ENCODE measurements around the gene KCNIP1. TPM values are rescaled to one million over a fixed set of nuclear protein-coding genes. Genes with fewer than 3 reads are reported as not detected.

Gene KCNIP1
- total and polyA plus RNA-seq, 9 of the 15 experiments (the other 6 are each of a cell fraction or from before 2014, with no cell fraction given) = not detected

GRCh38 chr5:170546282-170546681, 42.5 kb downstream of the KCNIP1 start:
- Histone ChIP-seq H3K4me1 (replicated peaks in 1 of 2; ENCODE audit: control insufficient read depth in 2 of 2, insufficient read depth in 2 of 2, low read length in 2 of 2) (no peaks in the 10 kb centered on the region), H3K36me3 (ENCODE audit: control insufficient read depth, insufficient read depth, low read length) (no peaks in the 10 kb centered on the region), H3K4me3 (no peak overlapping the region), H3K9me1 (ENCODE audit: control insufficient read depth, insufficient read depth, low read length) (no peaks in the 10 kb centered on the region), H3K27ac (ENCODE audit: extremely low read depth, low read depth, low read length) (no peak overlapping the region), H4K20me1 (replicated peaks; ENCODE audit: control insufficient read depth, insufficient read depth, low read length) (no peaks in the 10 kb centered on the region), H3K27me3 (ENCODE audit: control insufficient read depth in 2 of 2, insufficient read depth in 2 of 2, low read length in 2 of 2) (no peaks in the 10 kb centered on the region), H3K4me2 (ENCODE audit: insufficient read depth, low read length) (no peak overlapping the region), H3K9me3 (replicated peaks; ENCODE audit: control insufficient read depth, insufficient read depth, low read depth, low read length) (no peaks in the 10 kb centered on the region; the same call in 1 of the 2 replicates), H3K9ac (ENCODE audit: insufficient read depth in 1 of 2, low read depth in 2 of 2, low read length in 2 of 2) (no peak overlapping the region), H3K79me2 (ENCODE audit: control insufficient read depth, insufficient read depth, low read length) (no peaks in the 10 kb centered on the region), H2AFZ (ENCODE audit: low read depth, low read length) (no peak overlapping the region)
- CTCF ChIA-PET (ENCODE audit: low intra/inter-chr PET ratio) = no interaction called here
- POLR2A ChIA-PET = no interaction called here
- FAIRE-seq (no peak), DNase-seq (ENCODE audit: extremely low read depth in 1 of 4, low spot score in 3 of 4) (no peak), ATAC-seq (no peak)
- in situ Hi-C loops (cut with MboI) = no loop called here
- TF ChIP-seq ZNF232 (CRISPR knock-in tag; IDR thresholded peaks at IDR 0.05) = no peak
- no peak for TF ChIP-seq NFRKB (IDR thresholded peaks at IDR 0.05; ENCODE audit: low read depth)
- no peak for TF ChIP-seq BACH1 (tag; IDR thresholded peaks at IDR 0.05)
- no peak for TF ChIP-seq MEF2D (tag; conservative IDR thresholded peaks at IDR 0.05; ENCODE audit: low read depth)
- TF ChIP-seq, protein P1, sequence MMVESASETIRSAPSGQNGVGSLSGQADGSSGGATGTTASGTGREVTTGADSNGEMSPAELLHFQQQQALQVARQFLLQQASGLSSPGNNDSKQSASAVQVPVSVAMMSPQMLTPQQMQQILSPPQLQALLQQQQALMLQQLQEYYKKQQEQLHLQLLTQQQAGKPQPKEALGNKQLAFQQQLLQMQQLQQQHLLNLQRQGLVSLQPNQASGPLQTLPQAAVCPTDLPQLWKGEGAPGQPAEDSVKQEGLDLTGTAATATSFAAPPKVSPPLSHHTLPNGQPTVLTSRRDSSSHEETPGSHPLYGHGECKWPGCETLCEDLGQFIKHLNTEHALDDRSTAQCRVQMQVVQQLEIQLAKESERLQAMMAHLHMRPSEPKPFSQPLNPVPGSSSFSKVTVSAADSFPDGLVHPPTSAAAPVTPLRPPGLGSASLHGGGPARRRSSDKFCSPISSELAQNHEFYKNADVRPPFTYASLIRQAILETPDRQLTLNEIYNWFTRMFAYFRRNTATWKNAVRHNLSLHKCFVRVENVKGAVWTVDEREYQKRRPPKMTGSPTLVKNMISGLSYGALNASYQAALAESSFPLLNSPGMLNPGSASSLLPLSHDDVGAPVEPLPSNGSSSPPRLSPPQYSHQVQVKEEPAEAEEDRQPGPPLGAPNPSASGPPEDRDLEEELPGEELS (CRISPR knock-in tag; IDR thresholded peaks at IDR 0.05; ENCODE audit: borderline replicate concordance) = no peak
- WGBS (ENCODE audit: insufficient coverage, low coverage, missing lambda C conversion rate) = 0% methylated on average over 4 of the region's 4 CpGs
- intact Hi-C loops (cut with micrococcal nuclease) = no loop called here
- BruUV-seq (replicated peaks) = no TSS peak
